Right lobe of liver (tissue), 6 donors: ENCODE measurements around the gene RPS26. TPM values are rescaled to one million over a fixed set of nuclear protein-coding genes. Genes with fewer than 3 reads are reported as not detected.
A peak's percentile ranks its signal among the peaks of the same experiment; 100 is the strongest.

ENCODE experiments used
- ATAC-seq, 4 donors: fragments of 200-7000 bp; cut with Tn5 transposase; one replicate each; pipeline ENCODE4 v1.9.1; 2020; ENCODE audit warnings: mild to moderate bottlenecking in 4 of 4, moderate library complexity in 4 of 4
- DNase-seq, 3 donors: peaks; one replicate each; pipeline ENCODE4 v3.0.0-alpha.2; 2020
- H3K27ac ChIP-seq, 3 donors: fragments of 200-600 bp; one replicate each; pipeline ENCODE4 v1.8.0; 2022
- H3K27me3 ChIP-seq, 2 donors: fragments of 200-600 bp; one replicate each; pipeline ENCODE4 v1.8.0; 2022
- H3K36me3 ChIP-seq, 4 donors: fragments of 200-600 bp; sonication (generic) in 1 of 4; one replicate each; pipeline versions ENCODE4 v1.5.1 to v1.8.0; 2017 to 2022; ENCODE audit warnings: control low read depth in 1 of 4
- H3K4me1 ChIP-seq, 4 donors: fragments of 200-600 bp; sonication (generic) in 1 of 4; one replicate each; pipeline versions ENCODE4 v1.5.1 to v1.8.0; 2017 to 2022; ENCODE audit warnings: control low read depth in 1 of 4
- H3K4me3 ChIP-seq, 3 donors: fragments of 200-600 bp; one replicate each; pipeline ENCODE4 v1.8.0; 2022
- H3K9me3 ChIP-seq, 4 donors: fragments of 200-600 bp; sonication (generic) in 1 of 4; one replicate each; pipeline versions ENCODE4 v1.5.1 to v1.8.0; 2017 to 2022; ENCODE audit warnings: control low read depth in 1 of 4
- CTCF ChIP-seq, 4 donors: fragments of 200-600 bp in 3 of 4; fragments of 450-650 bp in 1 of 4; IDR thresholded peaks; one replicate each; pipeline versions ENCODE4 v1.5.1 to v1.8.0; 2016 to 2022; ENCODE audit warnings: antibody characterized with exemption in 4 of 4, mild to moderate bottlenecking in 2 of 4
- POLR2A ChIP-seq: fragments of 450-650 bp; IDR thresholded peaks from one replicate; pipeline ENCODE4 v1.6.1; 2017; ENCODE audit warnings: antibody characterized with exemption, mild to moderate bottlenecking
- WGBS: methylation state at CpG from one replicate; pipeline ENCODE4 v1.1.6; 2018; ENCODE audit warnings: low coverage, low lambda C conversion rate; ENCODE audit not compliant: insufficient coverage; ENCODE audit errors: missing lambda C conversion rate; 5-methylcytosine and 5-hydroxymethylcytosine counted together
- intact Hi-C, 2 donors: fragments of 100-400 bp; cut with DNase I; formaldehyde crosslinking; loops; one replicate each; pipeline versions ENCODE4 v1.11.2 to v1.14.1; 2022
- total RNA-seq, 6 experiments: library from RNA; depleted of rRNA in 2 of 6; stranded (reverse); fragments of >200 nt in 2 of 6; fragmentation: NEBNext Ultra II Directional in 3 of 6; extraction: Animal tissue kit (Norgen Biotek cat#: 25700) in 3 of 6; gene quantifications; one replicate each; pipeline versions ENCODE4 v1.1.0 to v1.2.4, GENCODE V29; 2016 to 2023
- donor health status: DM: no; HTN: yes; CAD: no.
- donor health status: DM: no; HTN: no; CAD: no.
- donor health status: DM: no; HTN: no; CAD: no.
- donor health status: DM: no; HTN: yes; CAD: no.
- donor health status: DM: no; HTN: yes; CAD: no.

The RPS26 gene
- total RNA-seq, 6 experiments from 2014 or later: 17.2 to 600 (median 24.9) TPM

DNA sequence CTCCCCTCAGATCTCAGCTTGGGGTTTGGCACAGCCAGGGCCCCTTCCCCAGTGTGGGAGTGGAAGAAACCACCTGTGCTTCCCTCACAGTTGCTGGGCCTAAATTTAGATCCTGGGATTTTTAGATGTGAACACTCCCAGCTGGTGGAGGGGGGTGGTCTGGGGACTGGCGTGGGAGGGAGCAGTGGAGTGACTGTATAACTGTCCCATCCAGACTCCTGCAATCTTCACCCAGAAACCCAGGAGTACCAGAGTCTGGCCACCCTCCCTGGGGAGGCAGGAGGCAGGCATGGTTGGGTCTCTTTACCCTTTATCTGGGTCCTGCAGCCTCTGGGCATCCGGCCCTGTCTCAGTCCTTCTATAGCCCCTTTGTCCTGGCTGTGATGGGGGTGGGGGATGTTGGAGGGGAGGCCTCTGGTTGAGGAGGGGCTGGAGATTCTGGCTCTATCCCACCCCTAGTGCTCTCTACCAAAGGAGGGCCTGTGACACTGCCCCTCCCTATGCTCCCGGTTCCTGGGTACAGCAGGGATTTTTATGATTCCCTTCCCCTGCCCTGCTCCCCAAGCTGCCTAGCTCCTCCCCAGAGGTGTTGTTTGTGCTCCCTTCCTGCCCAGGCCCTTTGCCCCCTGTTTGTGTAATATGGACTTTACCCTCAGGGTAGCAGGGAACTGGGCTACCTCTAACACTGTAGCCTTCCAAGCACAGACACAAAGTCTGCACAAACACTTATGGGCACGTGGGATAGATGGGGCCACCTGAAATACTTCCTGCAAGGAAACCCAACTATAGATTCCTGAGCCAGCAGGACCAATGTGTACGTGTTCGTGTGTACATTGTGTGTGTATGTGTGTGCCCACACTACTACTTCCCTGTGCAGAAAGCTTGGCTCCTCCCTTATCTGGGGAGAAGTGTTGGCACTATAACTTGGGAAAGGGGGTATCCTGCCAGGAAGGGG is 40.0 kb downstream of the RPS26 start:
- H3K27me3 ChIP-seq: no peaks in the 10 kb centered on the region
- peak; percentile 51 to 70 (median 59) for ATAC-seq
- intact Hi-C loops: no loop called here
- peak overlapping the region; percentile 91 to 99 (median 93) for H3K27ac ChIP-seq
- TF ChIP-seq POLR2A: peak; percentile 85
- TF ChIP-seq CTCF (IDR thresholded peaks at IDR 0.05): no peak
- H3K36me3 ChIP-seq: peaks cover 0 to 35% (median 17%) of the 10 kb centered on the region in 4 donors
- H3K9me3 ChIP-seq: no peaks in the 10 kb centered on the region
- DNase-seq: peak; percentile 68 to 94 (median 83)
- WGBS: 6% methylated on average over 4 of the region's 6 CpGs
- H3K4me1 ChIP-seq: peaks cover 0 to 53% (median 17%) of the 10 kb centered on the region in 4 donors
- H3K4me3 ChIP-seq: peak overlapping the region; percentile 82 to 92 (median 90)

DNA sequence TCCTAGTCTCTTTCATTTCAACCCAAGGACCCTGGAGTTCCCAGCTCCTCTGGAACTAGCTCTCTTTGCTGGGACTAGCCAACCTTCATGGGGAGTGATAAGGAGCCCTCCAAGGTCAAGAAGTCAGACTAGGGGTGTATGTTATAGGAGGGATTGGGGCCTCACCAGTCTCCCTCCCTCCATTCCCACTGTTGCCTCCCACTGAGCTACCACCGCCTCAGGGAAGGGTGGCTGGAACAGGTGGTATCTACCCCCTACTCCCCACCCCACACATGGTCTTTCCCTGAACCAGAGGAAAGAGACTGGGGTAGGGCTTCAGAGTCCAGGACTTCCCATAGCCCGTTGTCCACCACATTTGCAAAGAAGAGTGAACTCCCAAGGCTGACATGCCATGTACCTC is 40.7 kb downstream of the RPS26 start:
- peaks cover 0 to 59% (median 21%) of the 10 kb centered on the region in 4 donors for H3K4me1 ChIP-seq
- ATAC-seq: no peak
- H3K9me3 ChIP-seq: no peaks in the 10 kb centered on the region
- peaks cover 0 to 40% (median 19%) of the 10 kb centered on the region in 4 donors for H3K36me3 ChIP-seq
- TF ChIP-seq CTCF (IDR thresholded peaks at IDR 0.05) (no peak), POLR2A (no peak)
- WGBS: 10% methylated on average over 1 of the region's 2 CpGs
- H3K27ac ChIP-seq: peak overlapping the region; percentile 91 to 99 (median 93)
- intact Hi-C loops: no loop called here
- no peaks in the 10 kb centered on the region for H3K27me3 ChIP-seq
- no peak for DNase-seq
- H3K4me3 ChIP-seq: peak overlapping the region; percentile 82 to 92 (median 90)

DNA sequence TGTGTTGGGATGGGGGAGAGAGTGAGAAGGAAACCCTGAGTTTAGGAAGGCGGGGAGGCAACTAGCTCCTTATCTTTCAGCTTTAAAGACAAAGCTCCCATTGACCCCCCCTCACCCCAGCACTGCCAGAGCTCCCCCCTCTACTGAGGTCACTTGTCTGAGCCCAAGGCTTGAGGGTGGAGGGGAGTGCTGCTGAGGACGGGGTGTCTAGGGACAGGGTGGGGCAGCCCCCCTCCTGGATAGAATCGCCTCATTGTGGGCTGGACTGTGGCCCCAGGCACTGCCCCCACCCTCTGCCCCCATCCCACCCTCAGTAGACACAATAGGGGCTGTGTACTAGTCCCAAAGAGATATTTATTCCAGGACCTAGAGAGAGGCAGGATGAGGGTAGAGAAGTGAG is 41.2 kb downstream of the RPS26 start:
- ATAC-seq: no peak
- WGBS: 31% methylated on average over 3 of the region's 3 CpGs
- peak overlapping the region in 2 of 3 donors; percentile 93 to 99 for H3K27ac ChIP-seq

More for the DNA sequence above, 41.2 kb downstream of the RPS26 start:
- no peaks in the 10 kb centered on the region for H3K27me3 ChIP-seq
- TF ChIP-seq CTCF (IDR thresholded peaks at IDR 0.05) (no peak), POLR2A (no peak)
- H3K9me3 ChIP-seq: no peaks in the 10 kb centered on the region
- intact Hi-C loops: no loop called here
- H3K36me3 ChIP-seq: peaks cover 0 to 46% (median 22%) of the 10 kb centered on the region in 4 donors
- DNase-seq: no peak
- H3K4me3 ChIP-seq: peak overlapping the region in 2 of 3 donors; percentile 90 to 92
- peaks cover 0 to 60% (median 22%) of the 10 kb centered on the region in 4 donors for H3K4me1 ChIP-seq
